Thyroid gland (tissue), 4 donors: ENCODE results near the gene ATP5PO. TPM values are rescaled to one million over a fixed set of nuclear protein-coding genes. Genes with fewer than 3 reads are reported as not detected.

ENCODE experiments used
- DNase-seq, 2 donors: peaks; one replicate each; pipeline ENCODE4 v3.0.0-alpha.2; 2019
- H3K27ac ChIP-seq, 3 donors: fragments of 200-600 bp; sonication (generic); 1 replicate in 2 of 3; 2 replicates in 1 of 3; pipeline ENCODE4 v1.5.1; 2016 to 2019; ENCODE audit warnings: mild to moderate bottlenecking in 1 of 3, moderate library complexity in 1 of 3
- H3K27me3 ChIP-seq: fragments of 200-600 bp; sonication (generic); one replicate; pipeline ENCODE4 v1.5.1; 2019
- H3K36me3 ChIP-seq, 2 donors: fragments of 200-600 bp; sonication (generic); one replicate each; pipeline ENCODE4 v1.5.1; 2016 to 2019
- H3K4me1 ChIP-seq, 2 donors: fragments of 200-600 bp; sonication (generic); one replicate each; pipeline ENCODE4 v1.5.1; 2017 to 2019
- H3K4me3 ChIP-seq, 3 donors: fragments of 200-600 bp; sonication (generic); replicated peaks in 1 of 3; 1 replicate in 2 of 3; 2 replicates in 1 of 3; pipeline ENCODE4 v1.5.1; 2016; ENCODE audit warnings: mild to moderate bottlenecking in 1 of 3
- H3K9me3 ChIP-seq: fragments of 200-600 bp; sonication (generic); one replicate; pipeline ENCODE4 v1.5.1; 2017
- POLR2A ChIP-seq, 2 donors: fragments of 450-650 bp; IDR thresholded peaks; one replicate each; pipeline ENCODE4 v1.6.1; 2017; ENCODE audit warnings: antibody characterized with exemption in 2 of 2, mild to moderate bottlenecking in 2 of 2, moderate library complexity in 1 of 2
- WGBS, 2 donors: methylation state at CpG; one replicate each; pipeline ENCODE4 v1.1.5; 2017; 5-methylcytosine and 5-hydroxymethylcytosine counted together
- intact Hi-C: fragments of 100-400 bp; cut with DNase I; formaldehyde crosslinking; loops from one replicate; pipeline ENCODE4 v1.15.1; 2023
- total RNA-seq, 4 donors: library from RNA; depleted of rRNA; stranded (reverse); fragments of >200 nt; gene quantifications; one replicate each; pipeline ENCODE4 v1.2.3, GENCODE V29; 2016
- TF ChIP-seq, protein P1 (sequence below), 6 experiments: fragments of 200-600 bp in 3 of 6; fragments of 450-650 bp in 3 of 6; sonication (generic) in 3 of 6; IDR thresholded peaks; one replicate each; pipeline ENCODE4 v1.5.1; 2016 to 2019; ENCODE audit warnings: antibody characterized with exemption in 6 of 6, mild to moderate bottlenecking in 2 of 6, inconsistent platforms in 1 of 6, moderate library complexity in 1 of 6

The ATP5PO gene
- total RNA-seq, 4 donors from 2014 or later = 201 to 300 (median 256) TPM

DNA sequence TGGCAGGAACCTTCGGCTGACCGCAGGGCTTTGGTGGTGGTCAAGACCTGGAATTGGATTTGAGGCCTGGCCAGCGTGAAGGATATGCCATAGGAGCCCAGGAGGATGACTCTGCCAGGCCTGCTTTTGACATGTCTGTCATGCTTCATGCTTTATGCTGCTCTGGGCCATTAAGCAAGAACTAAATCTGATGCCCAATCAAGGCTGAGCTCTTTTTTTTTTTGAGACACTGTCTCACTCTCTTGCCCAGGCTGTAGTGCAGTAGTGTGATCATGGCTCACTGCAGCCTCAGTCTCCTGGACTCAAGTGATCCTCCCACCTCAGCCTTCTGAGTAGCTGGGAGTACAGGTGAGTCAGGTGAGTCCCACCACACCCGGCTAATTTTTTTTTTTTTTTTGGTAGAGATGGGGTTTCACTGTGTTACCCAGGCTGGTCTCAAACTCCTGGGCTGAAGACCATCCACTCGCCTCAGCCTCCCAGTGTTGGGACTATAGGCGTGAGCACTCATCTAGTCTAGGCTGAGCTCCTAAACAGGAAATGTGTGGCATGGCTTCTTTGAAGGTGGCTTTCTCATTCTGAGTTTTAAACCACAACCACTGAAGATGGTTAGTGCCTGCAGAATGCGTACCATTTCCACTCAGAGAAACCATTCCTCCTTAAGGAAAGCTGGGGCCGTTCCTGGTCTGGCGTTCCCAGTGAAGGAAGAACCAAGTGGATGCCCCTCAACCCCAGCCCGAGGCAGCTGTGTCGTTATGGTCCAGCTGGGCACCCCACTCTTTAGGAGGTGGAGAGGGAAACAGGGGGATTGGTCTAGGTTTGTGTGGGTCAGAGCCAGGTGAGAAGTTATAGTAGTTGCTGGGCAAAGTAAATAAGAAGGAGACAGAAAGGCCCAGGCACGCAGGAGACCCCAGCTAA, 34.2 kb upstream of the ATP5PO start:
- Histone ChIP-seq H3K27ac (peak overlapping the region in 2 of 3 donors; percentile 87 to 97), H3K9me3 (no peaks in the 10 kb centered on the region), H3K36me3 (no peaks in the 10 kb centered on the region), H3K27me3 (no peaks in the 10 kb centered on the region), H3K4me1 (peaks cover 20 to 25% of the 10 kb centered on the region in 2 donors), H3K4me3 (no peak overlapping the region)
- intact Hi-C loops = no loop called here
- no peak for DNase-seq
- TF ChIP-seq, protein P1, sequence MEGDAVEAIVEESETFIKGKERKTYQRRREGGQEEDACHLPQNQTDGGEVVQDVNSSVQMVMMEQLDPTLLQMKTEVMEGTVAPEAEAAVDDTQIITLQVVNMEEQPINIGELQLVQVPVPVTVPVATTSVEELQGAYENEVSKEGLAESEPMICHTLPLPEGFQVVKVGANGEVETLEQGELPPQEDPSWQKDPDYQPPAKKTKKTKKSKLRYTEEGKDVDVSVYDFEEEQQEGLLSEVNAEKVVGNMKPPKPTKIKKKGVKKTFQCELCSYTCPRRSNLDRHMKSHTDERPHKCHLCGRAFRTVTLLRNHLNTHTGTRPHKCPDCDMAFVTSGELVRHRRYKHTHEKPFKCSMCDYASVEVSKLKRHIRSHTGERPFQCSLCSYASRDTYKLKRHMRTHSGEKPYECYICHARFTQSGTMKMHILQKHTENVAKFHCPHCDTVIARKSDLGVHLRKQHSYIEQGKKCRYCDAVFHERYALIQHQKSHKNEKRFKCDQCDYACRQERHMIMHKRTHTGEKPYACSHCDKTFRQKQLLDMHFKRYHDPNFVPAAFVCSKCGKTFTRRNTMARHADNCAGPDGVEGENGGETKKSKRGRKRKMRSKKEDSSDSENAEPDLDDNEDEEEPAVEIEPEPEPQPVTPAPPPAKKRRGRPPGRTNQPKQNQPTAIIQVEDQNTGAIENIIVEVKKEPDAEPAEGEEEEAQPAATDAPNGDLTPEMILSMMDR (IDR thresholded peaks at IDR 0.05) = no peak
- no peak for TF ChIP-seq POLR2A (IDR thresholded peaks at IDR 0.05)
- WGBS, 2 donors = 87 to 95% methylated on average over 11 to 12 of the region's 12 CpGs

DNA sequence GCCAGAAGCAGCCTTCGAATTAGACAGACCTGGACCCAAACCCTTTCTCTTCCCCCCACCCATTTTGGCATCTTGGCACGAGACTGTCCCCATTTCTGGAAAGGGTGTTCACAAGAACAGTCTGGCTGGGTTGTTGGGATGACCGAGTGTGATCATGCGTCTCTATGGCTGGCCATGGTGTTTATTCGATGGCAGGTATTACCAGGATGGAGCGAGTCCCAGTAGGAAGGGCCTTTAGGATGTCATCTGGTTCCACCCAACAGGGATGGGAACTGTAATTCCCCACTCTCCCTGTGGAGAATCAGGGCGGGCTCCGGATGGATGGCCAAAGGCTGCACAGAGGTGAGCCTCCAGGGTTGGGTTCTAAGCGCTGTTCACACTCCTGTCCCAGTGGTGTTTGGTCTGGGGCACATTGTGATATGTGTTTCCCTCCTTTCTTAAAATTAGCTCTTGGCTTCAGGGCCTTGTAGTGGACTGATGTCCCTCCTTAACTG, 33.4 kb upstream of the ATP5PO start:
- Histone ChIP-seq H3K27me3 (no peaks in the 10 kb centered on the region), H3K27ac (peak overlapping the region in 2 of 3 donors; percentile 87 to 97), H3K36me3 (no peaks in the 10 kb centered on the region), H3K9me3 (no peaks in the 10 kb centered on the region), H3K4me1 (peaks cover 20 to 25% of the 10 kb centered on the region in 2 donors), H3K4me3 (no peak overlapping the region)
- WGBS, 2 donors = 88 to 95% methylated on average over 7 of the region's 9 CpGs
- no peak for TF ChIP-seq POLR2A (IDR thresholded peaks at IDR 0.05)
- TF ChIP-seq, protein P1 (IDR thresholded peaks at IDR 0.05) = no peak
- no peak for DNase-seq
- intact Hi-C loops = no loop called here

DNA sequence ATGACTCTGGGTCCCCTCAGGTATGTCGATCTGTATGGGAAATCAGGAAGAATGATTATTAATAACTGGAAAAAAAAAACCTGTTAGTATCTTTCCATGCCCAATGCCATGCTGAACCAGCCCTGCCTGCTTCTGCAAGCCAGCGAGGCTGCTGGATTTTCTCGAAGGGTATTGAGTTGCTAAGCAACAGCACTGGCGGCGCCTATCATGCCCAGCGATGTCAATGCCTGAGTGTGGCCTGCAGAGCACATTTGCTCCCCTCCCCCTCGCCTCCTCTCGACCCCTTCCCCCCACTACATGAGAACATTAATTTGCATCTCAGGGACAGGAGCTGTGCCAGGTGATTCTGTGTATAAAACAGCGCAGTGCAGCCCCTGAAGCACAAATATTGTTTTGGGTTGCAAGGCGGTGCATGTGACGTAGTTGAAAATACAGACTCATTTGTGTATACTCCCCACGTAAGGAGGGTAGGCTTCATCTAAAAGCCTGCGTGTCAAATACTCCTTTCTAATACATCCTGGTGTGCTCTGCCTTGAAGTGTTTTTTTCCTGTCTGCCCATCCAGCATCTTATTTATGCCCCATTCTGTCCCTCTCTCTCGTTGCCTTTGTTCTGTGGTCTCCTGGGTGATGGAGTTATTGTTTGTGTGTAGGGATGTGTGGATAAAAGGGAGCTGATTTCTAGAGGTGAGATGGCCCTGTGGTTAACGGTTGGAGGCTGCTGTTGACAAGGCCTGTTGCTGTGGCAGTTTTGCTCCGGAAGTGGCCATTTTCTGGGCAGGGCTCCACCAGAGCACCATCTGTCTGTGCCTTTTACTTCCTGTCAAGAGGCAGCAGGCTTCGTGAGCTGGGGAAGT, 32.7 kb upstream of the ATP5PO start:
- DNase-seq = peak; percentile 75
- peaks cover 24 to 32% of the 10 kb centered on the region in 2 donors for H3K4me1 ChIP-seq
- 40 to 50% methylated on average over 17 of the region's 17 CpGs for WGBS, 2 donors
- intact Hi-C loops = no loop called here
- peak overlapping the region; percentile 47 to 97 (median 87) for H3K27ac ChIP-seq
- H3K36me3 ChIP-seq = no peaks in the 10 kb centered on the region
- no peaks in the 10 kb centered on the region for H3K9me3 ChIP-seq
- H3K4me3 ChIP-seq = no peak overlapping the region
- TF ChIP-seq POLR2A (IDR thresholded peaks at IDR 0.05) = no peak
- TF ChIP-seq, protein P1 (IDR thresholded peaks at IDR 0.05) = peak in 1 of 6 experiments; percentile 4
- H3K27me3 ChIP-seq = no peaks in the 10 kb centered on the region

DNA sequence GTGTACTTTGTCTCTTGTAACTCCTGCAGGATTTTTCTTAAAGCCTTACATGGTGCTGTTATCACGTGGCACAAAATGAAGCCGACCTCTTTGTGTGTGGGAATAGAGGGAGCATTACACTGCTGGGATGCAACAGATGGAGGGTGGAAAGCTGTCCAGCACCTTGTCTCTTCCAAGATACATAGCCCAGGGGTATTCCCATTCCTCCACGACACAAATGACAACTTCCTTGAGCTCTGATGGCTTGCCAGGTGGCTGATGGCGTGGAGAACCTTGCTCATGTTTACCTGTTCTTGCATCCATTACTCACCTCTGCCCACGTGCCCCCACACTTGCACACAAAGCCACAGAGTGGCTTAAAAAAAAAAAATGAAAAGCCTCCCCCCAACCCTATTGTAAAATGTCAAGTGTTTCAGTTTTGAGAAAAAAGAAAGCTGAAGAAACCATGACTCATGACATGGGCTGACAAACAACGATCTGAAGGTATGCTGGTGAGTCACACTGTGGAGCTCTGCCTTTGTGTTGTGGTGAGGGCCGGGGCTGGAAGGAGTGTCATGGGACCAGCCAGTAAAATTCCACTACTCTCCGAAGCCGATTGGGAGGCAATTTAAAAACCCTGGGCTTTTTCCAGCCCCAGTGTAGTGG, 32.0 kb upstream of the ATP5PO start:
- Histone ChIP-seq H3K4me1 (peaks cover 32 to 39% of the 10 kb centered on the region in 2 donors), H3K4me3 (no peak overlapping the region), H3K27ac (peak overlapping the region; percentile 47 to 97 (median 87)), H3K27me3 (no peaks in the 10 kb centered on the region), H3K36me3 (no peaks in the 10 kb centered on the region), H3K9me3 (no peaks in the 10 kb centered on the region)
- intact Hi-C loops = no loop called here
- WGBS, 2 donors = 36 to 43% methylated on average over 9 of the region's 9 CpGs
- TF ChIP-seq, protein P1 (IDR thresholded peaks at IDR 0.05) = peak in 1 of 6 experiments; percentile 31
- peak in 1 of 2 donors; percentile 64 for TF ChIP-seq POLR2A (IDR thresholded peaks at IDR 0.05)
- peak; percentile 90 to 91 for DNase-seq
